ENCODE measurements around the gene MSLN. TPM values are rescaled to one million over a fixed set of nuclear protein-coding genes. Genes with fewer than 3 reads are reported as not detected.

MSLN gene
- polyA plus RNA-seq, 1 donor (not counting 4 experiments of a cell fraction or from before 2014, with no cell fraction given) = 8.5 TPM

GRCh38 chr16:782258-782657 lies 21.7 kb downstream of the MSLN start:
- Histone ChIP-seq H3K36me3 (ENCODE audit: control insufficient read depth in 2 of 2, extremely low read depth in 1 of 2, insufficient read depth in 2 of 2, low read length in 2 of 2) (peaks cover 5 to 8% of the 10 kb centered on the region in 2 experiments), H3K9me3 (ENCODE audit: control insufficient read depth, low read depth, low read length) (no peaks in the 10 kb centered on the region), H3K27me3 (ENCODE audit: control insufficient read depth, extremely low read depth, insufficient read depth, low read length) (peaks cover 15% of the 10 kb centered on the region), H4K20me1 (ENCODE audit: control insufficient read depth, extremely low read depth, insufficient read depth, low read length) (peaks cover 7% of the 10 kb centered on the region), H3K4me3 (ENCODE audit: control insufficient read depth in 2 of 3, extremely low read depth in 1 of 3, insufficient read depth in 2 of 3, low read depth in 1 of 3, low read length in 3 of 3) (no peak overlapping the region), H3K27ac (ENCODE audit: control insufficient read depth, insufficient read depth, low read length) (no peak overlapping the region), H3K4me1 (ENCODE audit: control insufficient read depth, extremely low read depth, insufficient read depth, low read length) (peaks cover 27% of the 10 kb centered on the region), H3K79me2 (ENCODE audit: control insufficient read depth, insufficient read depth, low read length) (peaks cover 6% of the 10 kb centered on the region), H3K4me2 (ENCODE audit: control insufficient read depth, extremely low read depth, insufficient read depth, low read depth, low read length) (peak overlapping the region; percentile 46), H3K9me1 (ENCODE audit: control insufficient read depth, extremely low read depth, insufficient read depth, low read length) (no peaks in the 10 kb centered on the region), H2AFZ (ENCODE audit: control insufficient read depth, low read length) (no peak overlapping the region), H3K9ac (ENCODE audit: control insufficient read depth, extremely low read depth, insufficient read depth, low read length) (no peak overlapping the region)
- DNase-seq (ENCODE audit: low read depth, low spot score) (no peak), FAIRE-seq (no peak)
- dilution Hi-C loops (cut with MboI; ENCODE audit: extremely low pct_ligation_motif_present, low sequenced_read_pairs) = no loop called here
- peak; percentile 45 for TF ChIP-seq EZH2 (IDR thresholded peaks at IDR 0.05; ENCODE audit: low read length)
- no peak for TF ChIP-seq CTCF (optimal IDR thresholded peaks at IDR 0.05 in 1 of 3, IDR thresholded peaks at IDR 0.05 in 1 of 3, conservative IDR thresholded peaks at IDR 0.05 in 1 of 3; ENCODE audit: extremely low read depth in 1 of 3, insufficient read depth in 2 of 3, low read length in 3 of 3)

DNA sequence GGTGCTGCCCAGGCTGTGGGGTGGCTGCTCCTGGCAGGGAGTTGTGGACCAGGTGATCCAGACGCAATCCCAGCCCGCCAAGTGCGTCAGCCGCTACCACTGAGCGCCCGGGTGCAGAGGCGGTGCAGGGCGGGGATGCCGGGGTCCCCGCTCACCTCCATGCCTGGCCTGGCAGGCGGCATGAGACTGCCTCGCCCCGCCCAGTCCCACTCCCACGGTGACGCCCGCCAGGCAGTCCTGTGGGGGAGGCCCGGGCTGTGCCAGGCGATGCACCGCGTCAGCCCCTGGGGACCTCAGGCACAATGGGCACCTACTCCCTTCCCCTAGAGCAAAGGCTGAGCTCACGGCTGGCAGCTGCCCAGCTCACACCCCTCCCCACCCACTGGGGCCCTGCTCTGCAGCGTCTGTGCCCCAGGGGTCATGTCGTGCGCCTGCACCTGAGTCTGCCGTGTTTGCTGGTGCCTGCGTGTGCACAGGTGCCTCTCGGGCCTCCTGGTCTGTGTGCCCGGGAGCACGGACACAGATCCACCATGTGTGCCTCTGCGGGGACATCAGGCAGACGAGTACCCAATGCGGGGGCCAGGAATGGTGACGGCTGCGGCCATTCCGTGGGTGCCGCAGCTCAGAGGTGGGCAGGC lies 22.4 kb downstream of the MSLN start:
- Histone ChIP-seq H3K4me2 (ENCODE audit: control insufficient read depth, extremely low read depth, insufficient read depth, low read depth, low read length) (peak overlapping the region; percentile 46), H3K79me2 (ENCODE audit: control insufficient read depth, insufficient read depth, low read length) (peaks cover 12% of the 10 kb centered on the region), H3K4me1 (ENCODE audit: control insufficient read depth, extremely low read depth, insufficient read depth, low read length) (peaks cover 27% of the 10 kb centered on the region), H4K20me1 (ENCODE audit: control insufficient read depth, extremely low read depth, insufficient read depth, low read length) (peaks cover 7% of the 10 kb centered on the region), H3K27ac (ENCODE audit: control insufficient read depth, insufficient read depth, low read length) (no peak overlapping the region), H3K27me3 (ENCODE audit: control insufficient read depth, extremely low read depth, insufficient read depth, low read length) (peaks cover 15% of the 10 kb centered on the region), H3K9me3 (ENCODE audit: control insufficient read depth, low read depth, low read length) (no peaks in the 10 kb centered on the region), H3K36me3 (ENCODE audit: control insufficient read depth in 2 of 2, extremely low read depth in 1 of 2, insufficient read depth in 2 of 2, low read length in 2 of 2) (peaks cover 5 to 8% of the 10 kb centered on the region in 2 experiments), H2AFZ (ENCODE audit: control insufficient read depth, low read length) (no peak overlapping the region), H3K9me1 (ENCODE audit: control insufficient read depth, extremely low read depth, insufficient read depth, low read length) (no peaks in the 10 kb centered on the region), H3K9ac (ENCODE audit: control insufficient read depth, extremely low read depth, insufficient read depth, low read length) (no peak overlapping the region), H3K4me3 (ENCODE audit: control insufficient read depth in 2 of 3, extremely low read depth in 1 of 3, insufficient read depth in 2 of 3, low read depth in 1 of 3, low read length in 3 of 3) (no peak overlapping the region)
- DNase-seq (ENCODE audit: low read depth, low spot score) (no peak), FAIRE-seq (no peak)
- TF ChIP-seq EZH2 (IDR thresholded peaks at IDR 0.05; ENCODE audit: low read length) = peak; percentile 28
- no peak for TF ChIP-seq CTCF (optimal IDR thresholded peaks at IDR 0.05 in 1 of 3, IDR thresholded peaks at IDR 0.05 in 1 of 3, conservative IDR thresholded peaks at IDR 0.05 in 1 of 3; ENCODE audit: extremely low read depth in 1 of 3, insufficient read depth in 2 of 3, low read length in 3 of 3)
- dilution Hi-C loops (cut with MboI; ENCODE audit: extremely low pct_ligation_motif_present, low sequenced_read_pairs) = no loop called here
